PC-3 (cell line): ENCODE results near the gene CERK. TPM values are rescaled to one million over a fixed set of nuclear protein-coding genes. Genes with fewer than 3 reads are reported as not detected.

Experiments used
- ATAC-seq: fragments of 200-7000 bp; cut with Tn5 transposase; 2 replicates; pipeline ENCODE4 v1.9.1; 2020; ENCODE audit warnings: mild to moderate bottlenecking, moderate library complexity
- BruUV-seq: library from RNA; stranded (reverse); fragments of 400-500 nt; replicated peaks from 2 replicates; lab custom pipeline; 2021; lab: Mats Ljungman, UMichigan
- CTCF ChIA-PET: fragments of 300-600 bp; sonication (Branson Sonifier 250); formaldehyde crosslinking; loops from one replicate; lab custom pipeline; 2022; ENCODE audit warnings: antibody characterized with exemption; lab: Charles Lee
- POLR2A ChIA-PET: fragments of 300-600 bp; sonication (Branson Sonifier 250); formaldehyde crosslinking; loops from one replicate; lab custom pipeline; 2022; ENCODE audit warnings: antibody characterized with exemption; ENCODE audit not compliant: unreplicated experiment; lab: Charles Lee
- DNase-seq: peaks from one replicate; pipeline ENCODE4 v3.0.0-alpha.2; 2015
- H2AFZ ChIP-seq: fragments of 300-600 bp; sonication (generic); 2 replicates; pipeline ENCODE4 v1.6.0; 2016; ENCODE audit warnings: antibody characterized with exemption, low read length
- H3F3A ChIP-seq: fragments of 300-600 bp; sonication (generic); one replicate; pipeline ENCODE4 v1.6.0; 2017; ENCODE audit warnings: antibody characterized with exemption, low read length, control low read depth, mild to moderate bottlenecking; ENCODE audit not compliant: unreplicated experiment
- H3K27ac ChIP-seq: fragments of 300-600 bp; sonication (generic); 2 replicates; pipeline ENCODE4 v1.5.1; 2016; ENCODE audit warnings: mild to moderate bottlenecking, low read length
- H3K27me3 ChIP-seq: fragments of 300-600 bp; sonication (generic); 2 replicates; pipeline ENCODE4 v1.6.1; 2016; ENCODE audit warnings: low read length, mixed read lengths
- H3K36me3 ChIP-seq: fragments of 300-600 bp; sonication (generic); 2 replicates; pipeline ENCODE4 v1.6.1; 2016; ENCODE audit warnings: low read depth, mixed run types, low read length, mixed read lengths
- H3K4me1 ChIP-seq: fragments of 300-600 bp; sonication (generic); 2 replicates; pipeline ENCODE4 v1.5.1; 2016; ENCODE audit warnings: low read length; ENCODE audit not compliant: insufficient read depth
- H3K4me2 ChIP-seq: fragments of 300-600 bp; sonication (generic); 2 replicates; pipeline ENCODE4 v1.6.0; 2016; ENCODE audit warnings: low read length
- H3K4me3 ChIP-seq: fragments of 300-600 bp; sonication (generic); 2 replicates; pipeline ENCODE4 v1.5.1; 2016; ENCODE audit warnings: mild to moderate bottlenecking, low read length, mixed read lengths
- H3K79me2 ChIP-seq: fragments of 300-600 bp; sonication (generic); 2 replicates; pipeline ENCODE4 v1.6.1; 2017; ENCODE audit warnings: low read length, mixed read lengths
- H3K9ac ChIP-seq: fragments of 300-600 bp; sonication (generic); 2 replicates; pipeline ENCODE4 v1.6.0; 2016; ENCODE audit warnings: mild to moderate bottlenecking, low read length
- H3K9me2 ChIP-seq: fragments of 300-600 bp; sonication (generic); replicated peaks from 2 replicates; pipeline ENCODE4 v1.6.1; 2016; ENCODE audit warnings: mixed run types, low read length, mixed read lengths
- H3K9me3 ChIP-seq: fragments of 300-600 bp; sonication (generic); 2 replicates; pipeline ENCODE4 v1.6.1; 2016; ENCODE audit warnings: low read length, mixed read lengths
- H4K20me1 ChIP-seq: fragments of 300-600 bp; sonication (generic); 2 replicates; pipeline ENCODE4 v1.6.1; 2016; ENCODE audit warnings: low read length, mixed read lengths
- CTCF ChIP-seq: fragments of 300-600 bp; sonication (generic); conservative IDR thresholded peaks from 2 replicates; pipeline ENCODE4 v1.5.1; 2017; ENCODE audit warnings: antibody characterized with exemption, low read depth, mild to moderate bottlenecking, low read length
- EZH2 ChIP-seq: fragments of 300-600 bp; sonication (generic); IDR thresholded peaks from one replicate; pipeline ENCODE4 v1.6.1; 2017; ENCODE audit warnings: antibody characterized with exemption, mild to moderate bottlenecking, low read length; ENCODE audit not compliant: unreplicated experiment
- EZH2phosphoT487 ChIP-seq: fragments of 300-600 bp; sonication (generic); IDR thresholded peaks from 2 replicates; pipeline ENCODE4 v1.6.1; 2018; ENCODE audit warnings: mild to moderate bottlenecking, antibody characterized with exemption, low read length, borderline replicate concordance
- intact Hi-C: fragments of 100-400 bp; cut with micrococcal nuclease; formaldehyde crosslinking; loops from 2 replicates; pipeline ENCODE4 v1.9.0; 2023
- total RNA-seq: library from RNA; depleted of rRNA; stranded (reverse); fragments of >200 nt; gene quantifications from 2 replicates; pipeline ENCODE4 v1.2.3, GENCODE V29; 2014

Gene CERK
- total RNA-seq, 1 experiment from 2014 or later, result 21.6 TPM

- Histone ChIP-seq H3K27ac (no peak overlapping the region), H2AFZ (no peak overlapping the region), H3K4me2 (no peak overlapping the region), H3F3A (no peaks in the 10 kb centered on the region), H3K9me3 (no peaks in the 10 kb centered on the region), H3K79me2 (no peaks in the 10 kb centered on the region), H3K36me3 (no peaks in the 10 kb centered on the region), H3K4me3 (no peak overlapping the region), H3K4me1 (no peaks in the 10 kb centered on the region), H3K9me2 (no peaks in the 10 kb centered on the region), H3K27me3 (no peaks in the 10 kb centered on the region), H3K9ac (no peak overlapping the region), H4K20me1 (no peaks in the 10 kb centered on the region)
- intact Hi-C loops, result no loop called here
- no TSS peak for BruUV-seq
- TF ChIP-seq EZH2 (no peak), EZH2phosphoT487 (no peak), CTCF (no peak)
- ChIA-PET CTCF (no interaction called here), POLR2A (no interaction called here)
- no peak for ATAC-seq
- no peak for DNase-seq
These were observed 59.9 kb downstream of the CERK start for GRCh38 chr22:46678003-46678657.

- no peaks in the 10 kb centered on the region for H3K79me2 ChIP-seq
- CTCF ChIA-PET, result no interaction called here
- no peaks in the 10 kb centered on the region for H3F3A ChIP-seq
- H3K4me2 ChIP-seq, result no peak overlapping the region
- no peak overlapping the region for H3K4me3 ChIP-seq
- DNase-seq (no peak), ATAC-seq (no peak)
- no peak overlapping the region for H2AFZ ChIP-seq
- TF ChIP-seq EZH2phosphoT487, result no peak
- TF ChIP-seq EZH2, result no peak
- no peak for TF ChIP-seq CTCF
- H3K9me2 ChIP-seq, result no peaks in the 10 kb centered on the region
- POLR2A ChIA-PET, result no interaction called here
- H3K9me3 ChIP-seq, result no peaks in the 10 kb centered on the region
- no peaks in the 10 kb centered on the region for H3K27me3 ChIP-seq
- H3K9ac ChIP-seq, result no peak overlapping the region
- no peaks in the 10 kb centered on the region for H3K4me1 ChIP-seq
- intact Hi-C loops, result no loop called here
- H4K20me1 ChIP-seq, result no peaks in the 10 kb centered on the region
- no TSS peak for BruUV-seq
- H3K27ac ChIP-seq, result no peak overlapping the region
- H3K36me3 ChIP-seq, result no peaks in the 10 kb centered on the region
These were observed 60.6 kb downstream of the CERK start for GRCh38 chr22:46677323-46678002.

GRCh38 chr22:46676881-46677280 lies 61.2 kb downstream of the CERK start:
- no peaks in the 10 kb centered on the region for H3F3A ChIP-seq
- ChIA-PET POLR2A (no interaction called here), CTCF (no interaction called here)
- DNase-seq (no peak), ATAC-seq (no peak)
- no peak overlapping the region for H2AFZ ChIP-seq
- H3K79me2 ChIP-seq, result no peaks in the 10 kb centered on the region
- no peaks in the 10 kb centered on the region for H3K9me3 ChIP-seq
- no TSS peak for BruUV-seq
- intact Hi-C loops, result no loop called here
- H3K9me2 ChIP-seq, result no peaks in the 10 kb centered on the region
- no peaks in the 10 kb centered on the region for H4K20me1 ChIP-seq
- no peak overlapping the region for H3K27ac ChIP-seq
- H3K9ac ChIP-seq, result no peak overlapping the region
- no peaks in the 10 kb centered on the region for H3K27me3 ChIP-seq
- no peaks in the 10 kb centered on the region for H3K4me1 ChIP-seq
- H3K36me3 ChIP-seq, result no peaks in the 10 kb centered on the region
- H3K4me2 ChIP-seq, result no peak overlapping the region
- H3K4me3 ChIP-seq, result no peak overlapping the region
- TF ChIP-seq EZH2 (no peak), EZH2phosphoT487 (no peak), CTCF (no peak)
